C4-2B (cell line): ENCODE measurements around the gene TLR3.

ENCODE experiments used
- H3K27ac ChIP-seq: fragments of 450-650 bp; 2 replicates; pipeline ENCODE4 v1.5.1; 2017
- CTCF ChIP-seq: fragments of 450-650 bp; conservative IDR thresholded peaks from 2 replicates; pipeline ENCODE4 v1.5.1; 2017; ENCODE audit warnings: mild to moderate bottlenecking
- ZFX ChIP-seq: fragments of 450-650 bp; IDR thresholded peaks from 2 replicates; pipeline ENCODE4 v1.6.1; 2017

Gene TLR3

GRCh38 chr4:186024637-186025407 is 44.1 kb upstream of the TLR3 start:
- no peak overlapping the region for H3K27ac ChIP-seq
- TF ChIP-seq ZFX (no peak), CTCF (no peak)

DNA sequence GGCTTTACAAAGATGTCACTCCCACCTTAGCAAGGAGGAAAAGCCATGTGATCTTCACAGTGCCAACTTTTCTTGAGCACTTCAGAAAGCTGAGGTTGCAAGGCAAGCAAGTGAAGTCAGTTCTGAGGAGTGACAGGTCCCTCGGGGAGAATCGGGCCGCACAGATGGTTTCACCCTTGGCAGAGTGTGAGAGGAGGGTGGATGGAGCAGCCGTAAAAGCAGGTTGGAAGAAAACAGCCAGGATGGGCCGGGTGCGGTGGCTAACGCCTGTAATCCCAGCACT is 43.6 kb upstream of the TLR3 start:
- TF ChIP-seq CTCF (no peak), ZFX (no peak)
- no peak overlapping the region for H3K27ac ChIP-seq

- H3K27ac ChIP-seq = no peak overlapping the region
- TF ChIP-seq ZFX = no peak
- TF ChIP-seq CTCF = no peak
These were observed 41.6 kb upstream of the TLR3 start for GRCh38 chr4:186027405-186027804.

DNA sequence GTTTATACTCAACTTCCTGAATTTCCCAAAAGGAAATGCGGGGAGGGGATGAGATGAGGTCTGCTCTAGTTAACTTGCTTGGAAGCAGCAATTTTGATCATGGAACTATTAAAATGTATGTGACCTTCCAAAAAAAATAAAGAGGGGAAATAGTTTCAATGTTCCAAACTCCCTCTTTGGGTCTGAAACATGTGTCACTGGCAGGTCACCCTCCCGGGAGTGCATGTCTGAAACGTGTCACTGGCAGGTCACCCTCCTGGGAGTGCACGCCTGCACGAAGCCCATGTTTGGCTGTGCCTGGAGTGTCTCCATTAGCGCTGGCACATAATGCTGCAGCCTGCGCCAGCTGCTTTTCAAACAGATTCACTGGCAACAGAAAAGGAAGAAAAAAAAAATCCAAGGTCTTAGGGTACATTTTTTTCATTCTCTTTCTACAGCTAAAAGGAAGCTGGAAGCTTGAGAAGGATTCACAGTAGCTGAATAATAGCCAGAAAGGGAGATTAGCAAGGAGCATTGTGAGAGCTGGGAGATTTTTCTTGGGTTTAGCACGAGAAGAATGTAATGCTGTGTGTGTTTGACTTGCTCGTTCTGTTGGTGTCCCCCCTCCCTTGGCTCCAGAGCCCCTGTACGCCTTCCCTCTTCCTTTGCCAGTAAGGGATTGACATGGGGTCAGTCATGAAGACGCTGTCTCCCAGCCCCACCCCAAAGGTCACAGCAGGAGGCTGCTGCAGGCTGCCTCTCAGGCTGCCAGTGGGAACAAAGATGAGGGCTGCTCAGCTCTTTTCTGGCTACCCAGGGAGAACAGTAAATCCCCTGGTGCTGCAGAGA is 39.2 kb upstream of the TLR3 start:
- peak overlapping the region; percentile 6; the same call in 1 of the 2 replicates for H3K27ac ChIP-seq
- no peak for TF ChIP-seq ZFX
- TF ChIP-seq CTCF = no peak

DNA sequence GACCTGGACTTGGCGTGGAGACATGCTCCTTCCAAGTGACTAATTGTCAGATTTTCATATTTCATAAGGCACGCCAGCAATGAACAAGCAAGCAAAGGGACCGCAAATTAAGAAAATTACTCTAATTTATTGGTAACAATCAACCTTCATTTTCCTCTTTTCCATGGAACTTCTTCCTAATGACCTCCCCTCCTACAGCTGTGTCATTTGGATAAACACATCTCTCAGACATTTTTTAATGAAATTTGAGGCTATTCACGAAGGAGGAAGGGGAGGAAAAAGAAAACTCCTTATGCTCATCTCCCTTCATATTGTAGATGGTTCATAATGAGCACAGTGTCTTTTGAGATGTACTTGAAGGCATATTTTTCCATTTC is 38.6 kb upstream of the TLR3 start:
- TF ChIP-seq ZFX (no peak), CTCF (no peak)
- peak overlapping the region; percentile 6; the same call in 1 of the 2 replicates for H3K27ac ChIP-seq

- H3K27ac ChIP-seq = no peak overlapping the region
- no peak for TF ChIP-seq CTCF
- TF ChIP-seq ZFX = no peak
These were observed 38.2 kb upstream of the TLR3 start for GRCh38 chr4:186030795-186031194.

- H3K27ac ChIP-seq = no peak overlapping the region
- TF ChIP-seq ZFX = no peak
- peak; percentile 31; the same call in 1 of the 2 replicates for TF ChIP-seq CTCF
These were observed 36.7 kb upstream of the TLR3 start for GRCh38 chr4:186032259-186032658.
